ENCODE data around the gene HPN.

HPN gene

DNA sequence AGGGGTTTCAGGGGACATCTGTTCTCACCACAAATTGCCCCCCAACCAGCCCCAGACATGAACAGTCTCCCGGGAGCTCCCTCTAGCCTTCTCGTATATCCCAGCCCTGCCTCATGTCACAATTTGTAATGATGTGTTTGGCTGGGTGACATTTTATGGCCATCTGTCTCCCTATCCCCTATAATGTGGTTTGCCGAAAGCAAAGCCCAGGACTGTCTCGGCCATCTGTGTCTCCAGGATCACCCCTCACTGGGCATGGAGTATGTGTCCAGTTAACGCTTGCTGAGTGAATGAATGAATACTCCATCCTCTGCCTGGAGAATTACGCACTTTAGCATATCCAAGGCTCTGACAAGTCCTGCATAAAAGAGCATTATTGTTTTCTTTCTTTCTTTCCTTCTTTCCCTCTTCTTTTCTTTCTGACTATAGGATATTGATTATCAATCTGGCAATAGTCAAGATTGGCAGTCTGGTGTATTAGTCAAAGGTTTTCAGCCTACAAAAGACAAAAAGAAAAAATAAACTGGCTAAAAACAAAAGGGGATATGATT, 15.1 kb downstream of the HPN start:
- Histone ChIP-seq H3K4me1 (ENCODE audit: control insufficient read depth, insufficient read depth, low read length, poor library complexity, severe bottlenecking) (peaks cover 9% of the 10 kb centered on the region), H3K27ac (ENCODE audit: low read depth, low read length, severe bottlenecking) (no peak overlapping the region), H3K4me3 (ENCODE audit: extremely low read depth, insufficient read depth, low read length, poor library complexity, severe bottlenecking) (no peak overlapping the region), H3K9me3 (ENCODE audit: control insufficient read depth, low read length) (no peaks in the 10 kb centered on the region), H3K36me3 (ENCODE audit: control insufficient read depth, insufficient read depth, low read length) (no peaks in the 10 kb centered on the region)
- WGBS, 2 experiments (ENCODE audit: insufficient coverage in 2 of 2) = 83 to 84% methylated on average over 1 to 3 of the region's 6 CpGs

DNA sequence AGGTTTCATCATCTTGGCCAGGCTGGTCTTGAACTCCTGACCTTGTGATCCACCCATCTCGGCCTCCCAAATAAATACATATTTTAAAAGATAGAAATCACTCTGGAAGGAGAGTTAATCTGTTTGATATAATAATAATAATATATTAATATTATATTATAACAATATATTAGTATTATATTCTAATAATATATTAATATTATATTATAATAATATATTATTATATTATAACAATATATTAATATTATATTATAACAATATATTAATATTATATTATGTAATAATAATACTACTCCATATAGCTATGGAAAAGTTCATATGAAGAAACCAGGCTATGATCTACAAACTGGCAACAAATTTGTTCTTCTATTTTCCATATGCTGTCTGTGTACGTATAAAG, 16.8 kb downstream of the HPN start:
- WGBS, 2 experiments (ENCODE audit: insufficient coverage in 2 of 2) = no CpG with 5 or more reads among the region's 2 CpGs
- H3K36me3 ChIP-seq (ENCODE audit: control insufficient read depth, insufficient read depth, low read length) = no peaks in the 10 kb centered on the region
- H3K27ac ChIP-seq (ENCODE audit: low read depth, low read length, severe bottlenecking) = no peak overlapping the region
- no peak overlapping the region for H3K4me3 ChIP-seq (ENCODE audit: extremely low read depth, insufficient read depth, low read length, poor library complexity, severe bottlenecking)
- no peaks in the 10 kb centered on the region for H3K9me3 ChIP-seq (ENCODE audit: control insufficient read depth, low read length)
- H3K4me1 ChIP-seq (ENCODE audit: control insufficient read depth, insufficient read depth, low read length, poor library complexity, severe bottlenecking) = peaks cover 6% of the 10 kb centered on the region

DNA sequence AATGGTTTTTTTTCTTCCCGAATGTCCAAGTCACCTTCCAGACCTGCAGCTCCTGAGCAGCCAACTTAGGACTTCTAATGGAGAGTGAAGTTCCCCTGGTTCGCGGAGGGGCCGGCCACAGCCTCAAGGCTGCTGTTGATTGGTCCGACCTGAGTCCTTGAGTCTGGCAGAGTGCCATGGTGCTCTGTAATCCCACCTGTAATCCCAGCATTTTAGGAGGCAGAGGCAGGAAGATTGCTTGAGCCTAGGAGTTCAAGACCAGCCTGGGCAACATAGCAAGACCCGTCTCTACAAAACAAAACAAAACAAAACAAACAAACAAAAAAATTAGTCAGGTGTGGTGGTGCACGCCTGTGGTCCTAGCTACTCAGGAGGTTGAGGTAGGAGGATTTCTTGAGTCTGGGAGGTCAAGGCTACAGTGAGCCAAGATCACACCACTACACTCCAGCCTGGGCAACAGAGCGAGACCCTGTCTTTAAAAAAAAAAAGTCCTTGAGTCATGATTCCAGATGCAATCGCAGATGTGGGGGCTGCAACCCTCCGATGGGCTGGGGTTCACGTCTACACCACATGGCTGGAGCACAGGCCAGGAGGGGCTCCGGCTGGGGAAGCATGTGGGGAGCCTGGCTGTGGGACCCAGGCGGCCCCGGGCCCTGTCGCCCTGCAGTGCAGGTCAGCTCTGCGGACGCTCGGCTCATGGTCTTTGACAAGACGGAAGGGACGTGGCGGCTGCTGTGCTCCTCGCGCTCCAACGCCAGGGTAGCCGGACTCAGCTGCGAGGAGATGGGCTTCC, 17.7 kb downstream of the HPN start:
- H3K4me1 ChIP-seq (ENCODE audit: control insufficient read depth, insufficient read depth, low read length, poor library complexity, severe bottlenecking) = peaks cover 6% of the 10 kb centered on the region
- 90 to 92% methylated on average over 8 to 23 of the region's 26 CpGs for WGBS, 2 experiments (ENCODE audit: insufficient coverage in 2 of 2)
- no peaks in the 10 kb centered on the region for H3K9me3 ChIP-seq (ENCODE audit: control insufficient read depth, low read length)
- no peak overlapping the region for H3K4me3 ChIP-seq (ENCODE audit: extremely low read depth, insufficient read depth, low read length, poor library complexity, severe bottlenecking)
- H3K36me3 ChIP-seq (ENCODE audit: control insufficient read depth, insufficient read depth, low read length) = no peaks in the 10 kb centered on the region
- H3K27ac ChIP-seq (ENCODE audit: low read depth, low read length, severe bottlenecking) = no peak overlapping the region

DNA sequence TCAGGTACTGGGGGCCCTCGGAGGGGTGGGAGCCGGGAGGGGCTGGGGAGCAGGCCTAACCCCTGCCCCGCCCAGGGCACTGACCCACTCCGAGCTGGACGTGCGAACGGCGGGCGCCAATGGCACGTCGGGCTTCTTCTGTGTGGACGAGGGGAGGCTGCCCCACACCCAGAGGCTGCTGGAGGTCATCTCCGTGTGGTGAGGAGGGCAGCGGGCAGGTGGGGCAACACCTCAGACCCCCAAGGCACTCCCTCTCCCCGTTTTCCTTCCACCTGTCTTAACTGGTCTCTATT, 18.2 kb downstream of the HPN start:
- WGBS, 2 experiments (ENCODE audit: insufficient coverage in 2 of 2) = 95% methylated on average over 12 to 15 of the region's 15 CpGs
- H3K9me3 ChIP-seq (ENCODE audit: control insufficient read depth, low read length) = no peaks in the 10 kb centered on the region
- no peak overlapping the region for H3K4me3 ChIP-seq (ENCODE audit: extremely low read depth, insufficient read depth, low read length, poor library complexity, severe bottlenecking)
- no peak overlapping the region for H3K27ac ChIP-seq (ENCODE audit: low read depth, low read length, severe bottlenecking)
- no peaks in the 10 kb centered on the region for H3K36me3 ChIP-seq (ENCODE audit: control insufficient read depth, insufficient read depth, low read length)
- peaks cover 6% of the 10 kb centered on the region for H3K4me1 ChIP-seq (ENCODE audit: control insufficient read depth, insufficient read depth, low read length, poor library complexity, severe bottlenecking)

DNA sequence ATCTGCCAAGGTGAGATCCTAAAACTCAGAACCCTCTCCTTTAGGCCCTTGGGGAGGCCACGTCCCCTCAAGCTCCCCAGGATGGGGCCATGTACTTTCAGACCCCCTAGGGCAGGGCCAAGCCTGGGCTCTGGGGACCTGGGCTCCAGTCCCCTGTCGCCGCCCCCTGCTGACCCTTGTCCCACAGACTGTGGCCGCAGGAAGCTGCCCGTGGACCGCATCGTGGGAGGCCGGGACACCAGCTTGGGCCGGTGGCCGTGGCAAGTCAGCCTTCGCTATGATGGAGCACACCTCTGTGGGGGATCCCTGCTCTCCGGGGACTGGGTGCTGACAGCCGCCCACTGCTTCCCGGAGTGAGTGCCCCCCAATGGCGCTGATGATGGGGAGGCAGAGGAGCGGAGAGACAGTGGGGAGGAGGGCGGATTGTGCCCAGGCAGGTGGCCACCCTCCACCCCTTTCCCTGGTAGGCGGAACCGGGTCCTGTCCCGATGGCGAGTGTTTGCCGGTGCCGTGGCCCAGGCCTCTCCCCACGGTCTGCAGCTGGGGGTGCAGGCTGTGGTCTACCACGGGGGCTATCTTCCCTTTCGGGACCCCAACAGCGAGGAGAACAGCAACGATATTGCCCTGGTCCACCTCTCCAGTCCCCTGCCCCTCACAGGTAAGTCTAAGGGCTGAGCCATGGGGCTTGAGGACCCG, 18.8 kb downstream of the HPN start:
- Histone ChIP-seq H3K4me1 (ENCODE audit: control insufficient read depth, insufficient read depth, low read length, poor library complexity, severe bottlenecking) (peaks cover 6% of the 10 kb centered on the region), H3K27ac (ENCODE audit: low read depth, low read length, severe bottlenecking) (no peak overlapping the region), H3K4me3 (ENCODE audit: extremely low read depth, insufficient read depth, low read length, poor library complexity, severe bottlenecking) (no peak overlapping the region), H3K9me3 (ENCODE audit: control insufficient read depth, low read length) (no peaks in the 10 kb centered on the region), H3K36me3 (ENCODE audit: control insufficient read depth, insufficient read depth, low read length) (no peaks in the 10 kb centered on the region)
- WGBS, 2 experiments (ENCODE audit: insufficient coverage in 2 of 2) = 92% methylated on average over 18 to 25 of the region's 29 CpGs

GRCh38 chr19:35061583-35062373, 20.3 kb downstream of the HPN start:
- 90 to 92% methylated on average over 6 to 7 of the region's 7 CpGs for WGBS, 2 experiments (ENCODE audit: insufficient coverage in 2 of 2)
- Histone ChIP-seq H3K4me3 (ENCODE audit: extremely low read depth, insufficient read depth, low read length, poor library complexity, severe bottlenecking) (no peak overlapping the region), H3K36me3 (ENCODE audit: control insufficient read depth, insufficient read depth, low read length) (no peaks in the 10 kb centered on the region), H3K27ac (ENCODE audit: low read depth, low read length, severe bottlenecking) (no peak overlapping the region), H3K9me3 (ENCODE audit: control insufficient read depth, low read length) (no peaks in the 10 kb centered on the region), H3K4me1 (ENCODE audit: control insufficient read depth, insufficient read depth, low read length, poor library complexity, severe bottlenecking) (no peaks in the 10 kb centered on the region)

DNA sequence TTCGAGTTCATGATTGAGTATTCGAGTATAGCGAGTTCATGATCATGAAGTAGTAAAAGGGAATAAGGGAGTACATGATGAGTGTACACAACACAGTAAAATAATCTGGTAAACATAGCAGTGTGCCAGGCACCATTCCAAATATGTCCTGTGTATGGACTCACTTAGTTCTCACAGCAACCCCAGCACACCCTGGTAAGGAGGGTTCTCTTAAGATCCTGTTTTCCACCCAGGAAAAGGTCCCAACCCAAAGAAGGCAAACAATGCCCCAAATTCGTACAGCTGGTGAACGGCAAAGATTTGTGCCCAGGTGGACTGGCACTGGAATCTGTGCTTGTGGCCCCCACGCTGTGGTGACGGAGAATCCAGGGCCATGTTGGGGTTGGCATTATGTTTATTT, 21.4 kb downstream of the HPN start:
- Histone ChIP-seq H3K9me3 (ENCODE audit: control insufficient read depth, low read length) (no peaks in the 10 kb centered on the region), H3K27ac (ENCODE audit: low read depth, low read length, severe bottlenecking) (no peak overlapping the region), H3K4me1 (ENCODE audit: control insufficient read depth, insufficient read depth, low read length, poor library complexity, severe bottlenecking) (no peaks in the 10 kb centered on the region), H3K36me3 (ENCODE audit: control insufficient read depth, insufficient read depth, low read length) (no peaks in the 10 kb centered on the region), H3K4me3 (ENCODE audit: extremely low read depth, insufficient read depth, low read length, poor library complexity, severe bottlenecking) (no peak overlapping the region)
- WGBS, 2 experiments (ENCODE audit: insufficient coverage in 2 of 2) = 91 to 93% methylated on average over 3 to 5 of the region's 7 CpGs

- no peaks in the 10 kb centered on the region for H3K4me1 ChIP-seq (ENCODE audit: control insufficient read depth, insufficient read depth, low read length, poor library complexity, severe bottlenecking)
- H3K36me3 ChIP-seq (ENCODE audit: control insufficient read depth, insufficient read depth, low read length) = no peaks in the 10 kb centered on the region
- H3K27ac ChIP-seq (ENCODE audit: low read depth, low read length, severe bottlenecking) = no peak overlapping the region
- H3K9me3 ChIP-seq (ENCODE audit: control insufficient read depth, low read length) = no peaks in the 10 kb centered on the region
- WGBS, 2 experiments (ENCODE audit: insufficient coverage in 2 of 2) = 78 to 96% methylated on average over 3 to 8 of the region's 10 CpGs
- no peak overlapping the region for H3K4me3 ChIP-seq (ENCODE audit: extremely low read depth, insufficient read depth, low read length, poor library complexity, severe bottlenecking)
These were observed 22.7 kb downstream of the HPN start for GRCh38 chr19:35063940-35064818.

GRCh38 chr19:35065574-35065973, 24.1 kb downstream of the HPN start:
- Histone ChIP-seq H3K36me3 (ENCODE audit: control insufficient read depth, insufficient read depth, low read length) (no peaks in the 10 kb centered on the region), H3K9me3 (ENCODE audit: control insufficient read depth, low read length) (peaks cover 11% of the 10 kb centered on the region), H3K27ac (ENCODE audit: low read depth, low read length, severe bottlenecking) (no peak overlapping the region), H3K4me3 (ENCODE audit: extremely low read depth, insufficient read depth, low read length, poor library complexity, severe bottlenecking) (no peak overlapping the region), H3K4me1 (ENCODE audit: control insufficient read depth, insufficient read depth, low read length, poor library complexity, severe bottlenecking) (no peaks in the 10 kb centered on the region)
- 94 to 97% methylated on average over 7 to 9 of the region's 10 CpGs for WGBS, 2 experiments (ENCODE audit: insufficient coverage in 2 of 2)

DNA sequence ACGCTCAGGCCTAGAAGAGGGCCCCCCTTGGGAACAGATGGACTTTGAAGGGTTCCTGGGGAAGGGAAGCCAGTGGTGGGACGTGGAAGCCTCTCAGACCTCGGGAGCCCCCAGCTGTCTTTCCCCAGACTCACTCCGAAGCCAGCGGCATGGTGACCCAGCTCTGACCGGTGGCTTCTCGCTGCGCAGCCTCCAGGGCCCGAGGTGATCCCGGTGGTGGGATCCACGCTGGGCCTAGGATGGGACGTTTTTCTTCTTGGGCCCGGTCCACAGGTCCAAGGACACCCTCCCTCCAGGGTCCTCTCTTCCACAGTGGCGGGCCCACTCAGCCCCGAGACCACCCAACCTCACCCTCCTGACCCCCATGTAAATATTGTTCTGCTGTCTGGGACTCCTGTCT, 24.6 kb downstream of the HPN start:
- 90 to 92% methylated on average over 8 to 11 of the region's 15 CpGs for WGBS, 2 experiments (ENCODE audit: insufficient coverage in 2 of 2)
- no peaks in the 10 kb centered on the region for H3K4me1 ChIP-seq (ENCODE audit: control insufficient read depth, insufficient read depth, low read length, poor library complexity, severe bottlenecking)
- no peaks in the 10 kb centered on the region for H3K36me3 ChIP-seq (ENCODE audit: control insufficient read depth, insufficient read depth, low read length)
- H3K4me3 ChIP-seq (ENCODE audit: extremely low read depth, insufficient read depth, low read length, poor library complexity, severe bottlenecking) = no peak overlapping the region
- H3K9me3 ChIP-seq (ENCODE audit: control insufficient read depth, low read length) = peaks cover 13% of the 10 kb centered on the region
- H3K27ac ChIP-seq (ENCODE audit: low read depth, low read length, severe bottlenecking) = no peak overlapping the region
